Stimulated activated naive CD8-positive, alpha-beta T cell treated with anti-CD3 and anti-CD28 coated beads, Interleukin-15, amount 100 ng/mL, for 72 hours (primary cell): ENCODE data around the gene SAXO1.

Experiments
- ATAC-seq: fragments of 150-1000 bp; cut with Tn5 transposase; 2 replicates; pipeline ENCODE4 v1.10.0; 2021; ENCODE audit warnings: mild to moderate bottlenecking, moderate library complexity
- DNase-seq, 2 donors: peaks; one replicate each; pipeline ENCODE4 v3.0.0; 2021 to 2022
- H3K27ac Mint-ChIP-seq, 2 donors: one replicate each; pipeline ENCODE4 v1.8.0; 2022; ENCODE audit warnings: mild to moderate bottlenecking in 2 of 2, mixed read lengths in 2 of 2, moderate library complexity in 2 of 2
- H3K27me3 Mint-ChIP-seq: one replicate; pipeline ENCODE4 v1.8.0; 2022; ENCODE audit warnings: mixed read lengths
- H3K4me1 Mint-ChIP-seq: one replicate; pipeline ENCODE4 v1.8.0; 2022; ENCODE audit warnings: mild to moderate bottlenecking, mixed read lengths
- H3K4me3 Mint-ChIP-seq, 2 donors: one replicate each; pipeline ENCODE4 v1.8.0; 2022; ENCODE audit warnings: mild to moderate bottlenecking in 2 of 2, mixed read lengths in 2 of 2, moderate library complexity in 1 of 2
- H3K9me3 Mint-ChIP-seq, 2 donors: one replicate each; pipeline ENCODE4 v1.8.0; 2022; ENCODE audit warnings: mixed read lengths in 2 of 2

Gene SAXO1

DNA sequence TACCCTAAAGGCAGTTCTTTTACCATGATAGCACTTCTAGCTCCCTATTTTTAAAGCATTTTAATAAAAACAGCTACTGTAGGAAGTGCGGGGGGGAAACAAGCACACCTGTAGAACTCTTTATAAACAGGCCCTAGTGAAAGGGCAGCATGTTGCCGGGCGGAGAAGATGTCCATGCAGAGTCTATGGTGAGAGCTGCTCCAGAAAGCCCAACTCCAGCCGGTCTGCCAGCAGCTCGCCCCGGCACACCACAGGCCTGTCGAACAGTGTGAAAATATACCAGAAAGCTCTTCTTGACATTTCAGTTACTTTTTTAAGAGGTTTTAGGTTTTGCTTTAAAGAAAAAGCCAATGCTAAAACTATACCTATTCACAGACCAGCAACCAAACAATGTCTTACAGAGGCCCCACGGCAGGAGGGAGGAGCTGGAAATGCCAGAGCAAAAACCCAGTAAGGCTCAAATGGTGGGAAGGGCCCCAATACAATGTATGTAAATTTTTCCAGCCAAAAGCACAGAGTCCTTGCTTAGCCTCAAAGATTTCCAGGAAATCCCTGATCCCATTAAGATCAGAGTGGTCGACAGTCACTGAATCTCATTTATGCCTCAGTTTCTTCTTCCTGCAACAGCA is 121.2 kb downstream of the SAXO1 start:
- ATAC-seq, result no peak
- H3K27me3 Mint-ChIP-seq, result peaks cover 16% of the 10 kb centered on the region
- H3K9me3 Mint-ChIP-seq, result no peaks in the 10 kb centered on the region
- no peaks in the 10 kb centered on the region for H3K4me1 Mint-ChIP-seq
- H3K27ac Mint-ChIP-seq, result no peak overlapping the region
- no peak for DNase-seq
- H3K4me3 Mint-ChIP-seq, result no peak overlapping the region

- Mint-ChIP-seq H3K27ac (no peak overlapping the region), H3K4me1 (no peaks in the 10 kb centered on the region), H3K4me3 (no peak overlapping the region), H3K27me3 (peaks cover 16% of the 10 kb centered on the region), H3K9me3 (no peaks in the 10 kb centered on the region)
- DNase-seq, result no peak
- ATAC-seq, result no peak
These were observed 122.1 kb downstream of the SAXO1 start for GRCh38 chr9:18910916-18911315.

- peaks cover 16% of the 10 kb centered on the region for H3K27me3 Mint-ChIP-seq
- no peaks in the 10 kb centered on the region for H3K9me3 Mint-ChIP-seq
- DNase-seq (no peak), ATAC-seq (no peak)
- no peaks in the 10 kb centered on the region for H3K4me1 Mint-ChIP-seq
- H3K27ac Mint-ChIP-seq, result no peak overlapping the region
- H3K4me3 Mint-ChIP-seq, result no peak overlapping the region
These were observed 122.6 kb downstream of the SAXO1 start for GRCh38 chr9:18910435-18910834.

DNA sequence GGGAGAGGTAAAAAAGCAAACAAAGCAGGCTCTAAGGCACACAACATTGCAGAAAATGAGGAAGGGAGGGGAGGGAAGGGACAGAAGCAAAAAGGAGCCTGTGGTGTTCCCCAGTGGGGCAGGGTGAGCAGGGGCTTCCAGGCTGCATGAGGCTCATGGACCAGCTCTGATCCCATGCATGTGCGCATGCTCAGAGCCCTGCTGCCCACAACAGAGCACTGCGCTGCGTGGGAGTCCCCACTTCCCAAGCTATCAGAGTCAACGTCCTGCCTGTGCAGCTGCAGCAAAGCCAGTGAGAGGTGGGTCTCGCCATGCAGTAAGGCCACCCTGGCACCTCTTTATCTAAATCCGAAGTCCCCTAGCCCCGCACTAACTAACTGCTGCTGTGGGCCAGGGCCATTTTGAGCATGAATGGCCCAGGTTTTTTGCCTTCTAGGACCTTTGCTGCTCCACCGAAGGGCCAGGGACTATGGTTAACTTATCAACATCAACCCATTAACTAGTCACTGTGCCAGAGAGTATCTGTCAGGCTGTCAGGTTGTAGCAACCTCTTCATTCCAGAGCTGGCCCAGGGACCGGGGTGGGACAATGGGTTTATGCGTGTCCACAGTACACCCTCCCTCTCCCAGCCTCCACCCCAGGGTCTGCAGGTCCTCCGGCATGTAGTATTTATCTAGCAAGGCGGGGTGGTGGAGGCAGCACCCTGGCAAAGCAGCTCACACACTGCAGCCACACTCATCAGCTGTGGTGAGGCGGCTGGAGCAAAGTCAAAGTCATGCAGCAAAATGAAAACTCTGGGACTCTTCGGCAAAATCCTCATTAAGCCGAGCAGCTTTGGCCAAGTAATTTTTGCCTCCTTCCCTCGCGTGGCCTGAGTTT is 123.6 kb downstream of the SAXO1 start:
- Mint-ChIP-seq H3K27ac (no peak overlapping the region), H3K27me3 (peaks cover 10% of the 10 kb centered on the region), H3K4me1 (no peaks in the 10 kb centered on the region), H3K4me3 (no peak overlapping the region), H3K9me3 (no peaks in the 10 kb centered on the region)
- ATAC-seq (peak; percentile 31), DNase-seq (no peak)

DNA sequence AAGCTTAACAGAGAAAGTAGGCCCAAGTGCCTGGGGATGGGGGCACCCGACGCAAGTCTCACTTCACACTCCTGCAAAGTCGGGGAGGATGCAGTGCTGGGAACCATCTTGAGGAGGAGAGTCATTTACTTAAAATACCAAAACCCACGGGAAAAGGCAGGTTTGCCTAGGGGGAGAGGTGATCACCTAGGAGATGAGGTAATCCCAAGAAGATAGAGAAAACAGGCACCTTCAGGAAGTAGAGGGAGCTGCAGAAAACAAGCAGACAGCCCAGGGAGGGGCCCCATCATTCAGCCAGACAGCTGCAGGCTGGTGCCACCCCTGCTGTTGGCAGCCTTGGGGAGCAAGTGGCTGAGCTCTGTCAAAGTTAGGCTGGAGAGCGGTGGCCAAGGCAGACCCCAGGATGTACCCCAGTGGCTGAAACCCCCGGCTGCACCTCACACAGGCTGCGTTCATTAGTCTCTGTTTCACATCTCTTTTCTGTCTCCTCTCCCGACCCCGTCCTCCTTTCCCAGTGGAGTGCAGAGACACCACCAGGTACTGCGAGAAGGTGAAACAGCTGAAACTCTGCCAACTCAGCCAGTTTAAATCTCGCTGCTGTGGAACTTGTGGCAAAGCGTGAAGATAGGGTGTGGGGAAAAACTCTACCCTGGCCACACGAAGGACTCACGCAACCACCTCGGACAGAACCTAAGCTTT is 124.9 kb downstream of the SAXO1 start:
- no peak for DNase-seq
- ATAC-seq, result no peak
- Mint-ChIP-seq H3K27me3 (peaks cover 10% of the 10 kb centered on the region), H3K4me3 (no peak overlapping the region), H3K4me1 (no peaks in the 10 kb centered on the region), H3K27ac (no peak overlapping the region), H3K9me3 (no peaks in the 10 kb centered on the region)

GRCh38 chr9:18906656-18907395 is 126.2 kb downstream of the SAXO1 start:
- DNase-seq (no peak), ATAC-seq (peak; percentile 21)
- Mint-ChIP-seq H3K4me3 (no peak overlapping the region), H3K27me3 (peaks cover 10% of the 10 kb centered on the region), H3K4me1 (no peaks in the 10 kb centered on the region), H3K9me3 (peaks cover 7 to 10% of the 10 kb centered on the region in 2 donors), H3K27ac (no peak overlapping the region)

DNA sequence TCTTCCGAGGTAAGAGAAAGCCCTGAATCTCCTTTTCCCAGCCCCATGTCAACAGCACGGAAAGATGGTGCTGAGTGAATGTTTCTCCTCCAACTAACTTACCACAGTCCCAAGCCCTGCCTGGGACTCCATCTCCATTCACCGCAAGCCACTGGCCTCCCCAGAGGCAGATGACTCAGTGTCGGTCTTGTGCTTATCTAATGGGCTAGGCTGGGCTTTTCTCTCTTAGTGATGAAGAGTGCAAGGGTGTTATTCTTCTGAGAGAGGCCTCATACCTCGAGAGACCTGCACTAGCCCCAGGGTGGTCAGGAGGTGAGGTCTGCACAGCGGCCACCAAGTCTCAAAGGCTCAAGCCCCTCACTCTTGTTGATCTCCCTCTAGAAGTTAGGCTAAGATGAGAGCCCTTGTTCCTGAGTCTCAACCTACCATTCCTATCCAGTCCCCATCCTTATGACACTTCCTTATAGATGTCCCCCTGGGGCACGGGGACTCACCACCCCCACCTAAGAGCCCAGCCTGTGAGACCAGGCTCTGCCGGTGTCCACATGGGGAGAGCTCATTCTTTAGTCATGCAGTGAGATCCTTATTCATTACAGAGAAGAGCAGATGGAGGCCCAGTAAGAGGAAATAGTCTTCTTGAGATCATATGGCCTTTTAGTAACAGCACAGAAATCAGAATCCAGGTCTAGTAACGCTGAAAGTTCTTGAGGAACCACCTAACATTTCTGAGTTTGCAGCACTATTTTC is 127.0 kb downstream of the SAXO1 start:
- no peak for DNase-seq
- H3K27ac Mint-ChIP-seq, result no peak overlapping the region

DNA sequence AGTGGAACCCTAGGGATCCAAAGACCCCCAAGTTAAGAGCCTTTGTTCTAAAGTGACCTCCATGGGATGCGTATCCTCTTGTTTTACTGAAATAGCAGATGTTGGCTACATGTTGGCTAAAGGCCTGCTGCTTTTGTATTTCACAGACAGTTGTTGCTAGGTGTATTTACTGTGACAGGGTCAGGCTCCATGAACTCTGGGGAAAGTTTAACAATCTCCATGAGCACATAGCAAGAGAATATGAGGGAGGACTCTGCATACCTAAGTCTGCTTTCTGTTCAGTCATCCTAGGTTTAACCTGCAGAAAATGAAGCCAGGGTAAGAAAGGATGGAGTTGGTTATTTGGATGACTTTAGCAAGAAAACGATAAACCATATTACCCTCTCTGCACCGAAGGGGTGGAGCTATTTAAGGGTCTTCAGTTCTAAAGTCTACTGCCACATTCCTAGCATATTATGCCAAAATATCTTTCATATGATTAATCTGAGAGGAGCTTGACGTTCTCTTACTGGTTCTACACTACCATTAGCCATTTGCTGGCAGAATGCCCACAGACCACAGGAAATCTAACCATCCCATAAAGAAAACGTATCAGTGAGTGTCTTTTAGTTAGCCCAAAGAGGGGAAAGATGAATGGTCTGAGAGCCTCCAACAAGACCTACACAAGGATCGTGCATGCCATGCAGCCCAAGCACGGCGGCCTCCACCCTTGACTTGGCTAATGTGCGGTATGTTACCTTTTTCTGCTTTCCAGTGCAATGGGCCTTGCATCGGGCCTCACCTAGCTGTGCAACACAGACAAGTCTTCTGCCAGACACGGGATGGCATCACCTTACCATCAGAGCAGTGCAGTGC is 127.8 kb downstream of the SAXO1 start:
- no peaks in the 10 kb centered on the region for H3K4me1 Mint-ChIP-seq
- ATAC-seq (no peak), DNase-seq (no peak)
- H3K27me3 Mint-ChIP-seq, result peaks cover 10% of the 10 kb centered on the region
- peaks cover 7 to 15% of the 10 kb centered on the region in 2 donors for H3K9me3 Mint-ChIP-seq
- H3K27ac Mint-ChIP-seq, result no peak overlapping the region
- no peak overlapping the region for H3K4me3 Mint-ChIP-seq

More for the DNA sequence above, 127.0 kb downstream of the SAXO1 start:
- H3K4me3 Mint-ChIP-seq, result no peak overlapping the region
- peaks cover 7 to 10% of the 10 kb centered on the region in 2 donors for H3K9me3 Mint-ChIP-seq
- no peaks in the 10 kb centered on the region for H3K4me1 Mint-ChIP-seq
- ATAC-seq, result no peak
- H3K27me3 Mint-ChIP-seq, result peaks cover 10% of the 10 kb centered on the region

- no peak for ATAC-seq
- Mint-ChIP-seq H3K4me3 (no peak overlapping the region), H3K9me3 (peaks cover 19 to 26% of the 10 kb centered on the region in 2 donors), H3K27me3 (peaks cover 10% of the 10 kb centered on the region), H3K4me1 (no peaks in the 10 kb centered on the region), H3K27ac (no peak overlapping the region)
- no peak for DNase-seq
These were observed 129.6 kb downstream of the SAXO1 start for GRCh38 chr9:18903450-18903849.

DNA sequence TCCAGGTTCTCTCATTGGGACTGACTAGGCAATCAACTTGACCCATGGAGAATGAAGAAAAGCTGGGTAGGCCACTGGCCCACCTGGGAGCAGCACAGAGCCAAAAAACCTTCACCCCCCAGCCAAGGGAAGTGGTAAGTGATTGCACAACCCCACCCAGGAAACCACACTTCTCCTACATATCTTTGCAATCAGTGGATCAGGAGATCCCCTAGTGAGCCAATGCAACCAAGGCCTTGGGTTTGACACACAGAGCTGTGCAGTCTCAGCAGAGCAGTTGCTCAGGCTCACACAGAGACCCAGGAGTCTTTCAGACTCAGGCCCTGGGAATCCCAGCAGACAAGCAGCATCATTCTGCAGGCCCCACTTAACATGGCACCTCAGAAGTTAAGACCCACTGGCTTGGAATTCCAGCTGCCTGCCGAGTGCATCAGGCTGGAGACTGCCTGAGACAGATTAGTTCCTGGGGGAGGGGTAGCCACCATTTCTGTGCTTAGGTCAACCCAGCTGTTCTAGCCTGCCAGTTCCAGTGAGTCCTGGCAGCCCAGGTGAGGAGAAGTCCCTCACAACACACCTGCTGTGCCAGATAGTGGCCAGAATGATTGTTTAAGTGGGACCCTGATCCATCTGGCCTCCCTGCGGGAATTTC is 136.4 kb downstream of the SAXO1 start:
- peaks cover 38 to 48% of the 10 kb centered on the region in 2 donors for H3K9me3 Mint-ChIP-seq
- H3K4me1 Mint-ChIP-seq, result peaks cover 6% of the 10 kb centered on the region
- H3K4me3 Mint-ChIP-seq, result no peak overlapping the region
- H3K27ac Mint-ChIP-seq, result no peak overlapping the region
- DNase-seq (peak in 1 of 2 donors; percentile 21), ATAC-seq (peak; percentile 83)
- H3K27me3 Mint-ChIP-seq, result no peaks in the 10 kb centered on the region

GRCh38 chr9:18896004-18896403 is 137.0 kb downstream of the SAXO1 start:
- Mint-ChIP-seq H3K27me3 (no peaks in the 10 kb centered on the region), H3K4me3 (no peak overlapping the region), H3K27ac (no peak overlapping the region), H3K9me3 (peaks cover 38 to 48% of the 10 kb centered on the region in 2 donors), H3K4me1 (peaks cover 6% of the 10 kb centered on the region)
- ATAC-seq (no peak), DNase-seq (no peak)

DNA sequence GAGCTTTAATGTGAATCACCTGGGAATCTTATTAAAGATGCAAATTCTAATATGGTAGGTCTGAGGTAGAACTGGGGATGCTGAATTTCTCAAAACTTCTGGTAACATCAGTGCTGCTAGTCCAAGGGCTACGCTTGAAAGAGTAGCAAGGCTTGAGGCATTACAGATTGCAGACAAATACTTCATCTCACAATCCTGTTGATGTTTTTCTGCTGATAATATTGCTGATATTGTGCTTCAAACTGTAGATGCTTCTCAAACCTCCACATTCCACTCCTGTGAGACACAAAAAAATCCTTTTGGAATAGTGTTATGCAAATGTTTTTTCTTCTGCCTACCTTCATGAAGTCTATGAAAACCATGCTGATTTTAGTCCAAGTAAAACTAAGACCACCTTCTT is 139.5 kb downstream of the SAXO1 start:
- no peak for ATAC-seq
- DNase-seq, result no peak
- H3K4me3 Mint-ChIP-seq, result no peak overlapping the region
- H3K27ac Mint-ChIP-seq, result no peak overlapping the region
- peaks cover 6% of the 10 kb centered on the region for H3K4me1 Mint-ChIP-seq
- no peaks in the 10 kb centered on the region for H3K27me3 Mint-ChIP-seq
- peaks cover 25 to 33% of the 10 kb centered on the region in 2 donors for H3K9me3 Mint-ChIP-seq

DNA sequence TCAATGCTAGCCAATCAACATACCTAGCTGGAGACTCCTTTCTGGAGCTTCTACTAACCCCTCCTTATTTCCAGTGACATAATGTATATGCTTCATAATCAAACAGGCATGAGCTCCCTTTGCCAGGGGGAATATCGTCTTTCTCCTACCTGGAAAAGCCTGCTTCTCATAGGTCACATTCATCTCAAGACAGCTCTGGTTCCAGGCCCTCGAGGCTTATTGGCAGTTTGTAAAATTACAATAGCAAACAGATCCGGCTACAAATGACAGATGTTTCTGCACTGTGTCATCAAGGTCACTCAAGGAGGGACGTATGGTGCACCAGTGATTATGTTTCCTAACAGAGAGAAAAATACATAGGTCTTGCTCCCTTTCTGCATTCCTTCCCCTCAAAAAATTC is 140.0 kb downstream of the SAXO1 start:
- Mint-ChIP-seq H3K4me1 (peaks cover 6% of the 10 kb centered on the region), H3K27ac (no peak overlapping the region), H3K27me3 (no peaks in the 10 kb centered on the region), H3K4me3 (no peak overlapping the region), H3K9me3 (peaks cover 21 to 28% of the 10 kb centered on the region in 2 donors)
- ATAC-seq, result no peak
- DNase-seq, result no peak
